Activated CD8-positive, alpha-beta memory T cell treated with anti-CD3 and anti-CD28 coated beads, Interleukin-2, amount 50 U/mL, for 1 hour (primary cell): ENCODE data around the gene CD300C.
"Not testable (repeated sequence)": the region's sequence is repeated elsewhere in the genome, so short reads cannot be mapped to it uniquely, and the experiment has no call there.

Experiments used
- DNase-seq: peaks from one replicate; pipeline ENCODE4 v3.0.0-alpha.2; 2020; ENCODE audit errors: extremely low read depth

The CD300C gene

DNA sequence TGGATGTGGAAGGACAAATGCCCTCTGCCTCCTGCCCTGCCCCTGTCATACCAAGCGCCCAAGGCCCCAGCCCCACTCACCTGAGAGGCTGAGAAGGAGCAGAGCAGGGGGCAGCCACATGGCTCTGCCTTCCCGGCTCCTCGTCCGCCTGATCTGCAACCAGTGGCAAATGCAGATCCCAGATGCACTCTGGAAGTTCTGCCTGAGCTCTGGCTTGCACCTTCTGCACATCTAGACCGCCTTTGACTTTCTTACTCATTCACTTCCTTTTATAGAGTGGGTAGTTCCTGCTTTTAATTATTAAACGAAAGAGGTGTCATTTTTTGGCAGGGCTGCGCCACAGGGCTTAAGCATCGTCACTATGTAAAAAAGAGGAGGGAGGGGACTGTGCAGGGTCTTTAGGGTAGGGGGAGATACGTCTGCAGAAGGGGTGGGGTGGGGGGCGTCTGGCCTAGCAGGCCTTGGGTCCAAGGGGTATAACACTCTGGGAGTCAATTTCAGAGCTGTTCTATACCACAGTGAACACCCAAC lies 14.6 kb downstream of the CD300C start, which contains the start of gene CD300LB:
TSS of gene CD300LB (minus strand) at position 245 of the 531 bp plus-strand sequence. CDS start at position 120, 125 bp downstream.
- DNase-seq: no peak

DNA sequence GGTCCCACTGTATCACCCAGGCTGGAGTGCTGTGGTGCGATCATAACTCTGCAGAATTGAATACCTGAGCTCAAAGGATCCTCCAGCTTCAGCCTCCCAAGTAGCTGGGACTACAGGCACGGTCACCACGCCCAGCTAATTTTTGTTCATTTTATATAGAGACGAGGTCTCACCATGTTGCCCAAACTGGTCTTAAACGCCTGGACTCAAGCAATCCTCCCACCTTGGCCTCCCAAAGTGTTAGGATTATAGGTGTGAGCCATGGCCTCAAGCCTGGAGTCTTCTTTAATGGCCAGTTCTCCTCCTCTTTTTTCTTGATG lies 15.1 kb downstream of the CD300C start:
- DNase-seq: no peak

DNA sequence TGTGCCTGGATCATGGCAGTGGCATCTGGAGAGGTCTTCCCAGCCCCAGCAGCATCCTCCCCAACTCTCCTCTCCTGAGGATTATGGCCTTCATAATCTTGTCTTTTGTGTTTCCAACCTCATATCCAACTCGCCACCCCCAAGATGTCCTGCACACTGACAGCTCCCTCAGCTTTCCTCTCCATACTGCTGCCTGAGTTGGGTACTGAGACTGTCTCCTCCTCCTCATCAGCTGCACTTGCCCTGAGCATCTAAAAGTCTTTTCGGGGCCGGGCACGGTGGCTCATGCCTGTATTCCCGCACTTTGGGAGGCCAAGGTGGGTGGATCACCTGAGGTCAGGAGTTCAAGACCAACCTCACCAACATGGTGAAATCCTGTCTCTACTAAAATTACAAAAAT lies 16.7 kb downstream of the CD300C start:
- DNase-seq: no peak

DNA sequence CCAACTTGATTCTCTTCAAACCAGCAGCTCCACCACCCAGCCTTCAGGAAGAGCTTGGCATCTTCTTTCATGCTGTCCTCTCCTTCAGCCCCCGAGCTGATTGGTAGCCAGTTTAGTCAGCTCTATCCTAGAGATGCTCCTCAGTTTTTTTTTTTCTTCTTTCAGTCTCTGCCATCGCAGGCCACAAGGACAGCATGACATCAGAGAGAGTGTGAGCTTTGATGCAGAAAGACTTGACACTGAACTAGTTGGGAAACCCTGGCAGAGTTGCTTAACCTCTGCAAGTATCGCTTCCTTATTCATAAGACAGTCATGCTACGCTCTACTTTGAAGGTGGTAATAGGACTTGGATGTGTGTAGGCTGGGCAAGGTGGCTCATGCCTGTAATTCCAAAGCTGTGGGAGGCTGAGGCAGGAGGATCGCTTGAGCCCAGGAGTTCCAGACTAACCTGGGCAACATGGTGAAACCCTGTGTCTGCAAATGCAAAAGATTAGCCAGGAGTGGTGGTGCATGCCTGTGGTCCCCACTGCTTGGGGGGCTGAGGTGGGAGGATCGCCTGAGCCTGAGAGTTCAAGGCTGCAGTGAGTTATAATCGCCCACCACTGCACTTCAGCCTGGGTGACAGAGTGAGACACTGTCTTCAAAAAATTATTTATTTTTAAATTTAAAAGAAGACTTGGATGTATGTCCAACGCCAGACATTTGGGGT lies 17.3 kb downstream of the CD300C start:
- no peak for DNase-seq

DNA sequence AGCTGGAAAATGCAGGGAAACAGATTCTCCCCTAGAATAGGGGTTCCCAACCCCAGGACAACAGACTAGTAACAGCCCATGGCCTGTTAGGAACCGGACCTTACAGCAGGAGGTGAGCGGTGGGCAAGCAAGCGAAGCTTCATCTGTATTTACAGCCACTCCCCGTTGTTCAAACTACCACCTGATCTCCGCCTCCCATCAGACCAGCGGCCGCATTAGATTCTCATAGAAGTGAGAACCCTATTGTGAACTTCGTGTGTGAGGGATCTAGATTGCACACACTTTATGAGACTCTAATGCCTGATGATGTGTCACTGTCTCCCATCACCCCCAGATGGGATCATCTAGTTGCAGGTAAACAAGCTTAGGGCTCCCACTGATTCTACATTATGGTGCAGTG lies 18.2 kb downstream of the CD300C start:
- no peak for DNase-seq

DNA sequence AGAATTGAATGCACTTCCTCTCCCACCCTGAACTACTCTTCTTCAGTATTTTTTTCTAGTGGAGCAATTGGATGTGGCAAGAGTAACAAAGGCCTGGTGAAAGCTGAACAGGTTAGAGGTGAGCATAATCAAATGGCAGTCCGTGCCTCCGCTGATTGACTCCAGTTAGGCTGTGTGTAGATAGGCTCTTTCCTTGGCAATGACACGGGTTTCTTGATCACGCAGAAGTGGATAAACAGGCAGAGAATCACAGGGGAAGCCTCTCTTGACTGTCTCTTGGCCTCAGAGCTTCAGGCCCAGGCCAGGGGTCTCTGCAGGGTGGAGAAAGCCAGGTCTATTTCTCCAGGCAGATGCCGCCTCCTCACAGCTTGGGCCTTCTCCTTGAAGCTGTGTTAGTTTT lies 18.8 kb downstream of the CD300C start:
- DNase-seq: no peak

DNA sequence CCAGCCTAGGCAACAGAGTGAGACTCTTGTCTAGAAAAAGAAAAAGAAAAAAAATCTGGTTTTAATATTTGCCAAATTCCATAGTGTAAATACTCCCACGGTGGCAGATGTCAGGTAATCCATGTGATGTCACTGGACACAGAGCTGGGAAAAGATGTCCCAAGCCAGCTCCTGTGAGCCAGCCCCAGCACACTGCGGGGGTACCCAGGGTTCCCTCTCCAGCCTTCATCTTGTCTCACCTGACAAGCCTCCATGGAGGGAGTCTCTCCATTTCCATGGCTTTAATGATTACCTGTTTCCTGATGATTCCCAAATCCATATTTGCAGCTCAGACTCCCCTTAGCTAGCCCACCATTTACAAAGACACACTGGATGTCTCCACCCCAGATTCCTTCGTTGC lies 19.2 kb downstream of the CD300C start:
- no peak for DNase-seq

DNA sequence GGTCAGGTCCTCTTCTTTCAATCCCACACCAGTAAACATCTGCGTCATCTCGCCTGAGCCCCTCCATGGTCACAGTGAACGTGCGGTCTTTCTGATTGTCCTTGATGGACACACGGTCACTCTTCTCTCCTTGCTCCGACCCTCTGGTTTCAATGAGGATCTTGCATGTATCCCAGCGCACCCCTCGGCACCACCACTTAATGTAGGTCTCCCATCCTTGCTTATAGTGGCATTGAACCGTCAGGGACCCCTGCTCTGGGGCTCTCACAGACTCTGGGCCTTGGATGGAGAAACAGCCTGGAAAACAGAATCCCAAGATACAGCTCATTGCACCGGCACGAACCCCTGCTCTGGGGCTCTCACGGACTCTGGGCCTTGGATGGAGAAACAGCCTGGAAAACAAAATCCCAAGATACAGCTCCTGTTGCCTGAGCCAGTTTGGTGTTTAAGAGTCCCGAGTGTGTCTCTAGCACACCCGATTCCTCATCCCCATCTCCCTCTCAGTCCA lies 20.1 kb downstream of the CD300C start:
- DNase-seq: no peak

DNA sequence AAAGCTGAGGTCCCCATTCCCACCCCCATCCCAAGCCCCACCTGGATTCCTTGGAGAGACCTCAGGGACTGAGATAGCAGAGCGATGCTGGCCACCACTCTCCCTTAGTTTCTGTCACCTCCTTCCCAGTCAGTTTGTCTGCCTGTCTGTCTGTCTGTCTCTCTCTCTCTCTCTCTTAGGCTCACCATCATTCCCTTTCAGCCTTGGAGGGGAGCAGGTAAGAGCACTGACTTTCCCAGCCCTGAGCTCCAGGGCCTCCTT lies 20.5 kb downstream of the CD300C start:
- no peak for DNase-seq

DNA sequence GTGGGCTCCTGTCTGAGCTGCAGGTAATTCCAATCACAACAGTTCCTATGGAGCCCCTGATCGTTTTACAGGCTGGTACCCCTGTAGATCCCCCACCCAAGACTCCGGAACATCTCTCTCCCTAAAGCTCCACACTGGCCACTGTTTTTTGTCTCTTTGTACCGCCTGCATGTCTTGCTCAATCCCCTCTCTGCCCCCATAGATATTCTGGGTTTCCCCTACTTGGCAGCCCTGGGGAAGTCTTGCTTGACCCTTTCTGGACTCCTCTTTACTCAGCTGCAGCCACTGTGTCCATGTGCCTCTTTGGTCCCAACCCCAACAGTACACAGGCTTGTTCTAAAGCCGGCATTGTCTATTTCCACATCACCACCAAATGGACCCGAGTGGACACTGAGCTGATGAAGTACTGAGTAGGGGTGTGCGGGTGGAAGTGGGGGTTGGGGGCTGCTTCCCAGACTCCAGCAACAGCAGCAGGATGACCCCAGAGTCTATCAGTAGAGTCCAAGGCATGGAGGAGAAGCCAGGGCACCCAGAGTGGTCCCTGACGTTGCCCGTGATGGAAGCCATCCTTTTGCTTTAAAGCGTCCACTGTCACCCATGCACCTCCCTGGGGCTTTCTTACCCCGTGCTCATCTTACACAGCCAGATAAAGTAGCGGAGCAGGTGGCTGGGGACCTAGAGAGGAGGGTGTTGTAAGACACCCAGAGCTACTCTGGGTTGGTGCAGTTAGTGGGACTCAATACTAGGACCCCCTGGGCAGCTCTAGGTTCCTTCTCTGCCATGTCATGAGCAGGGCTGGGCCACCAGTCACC lies 21.1 kb downstream of the CD300C start:
- no peak for DNase-seq

DNA sequence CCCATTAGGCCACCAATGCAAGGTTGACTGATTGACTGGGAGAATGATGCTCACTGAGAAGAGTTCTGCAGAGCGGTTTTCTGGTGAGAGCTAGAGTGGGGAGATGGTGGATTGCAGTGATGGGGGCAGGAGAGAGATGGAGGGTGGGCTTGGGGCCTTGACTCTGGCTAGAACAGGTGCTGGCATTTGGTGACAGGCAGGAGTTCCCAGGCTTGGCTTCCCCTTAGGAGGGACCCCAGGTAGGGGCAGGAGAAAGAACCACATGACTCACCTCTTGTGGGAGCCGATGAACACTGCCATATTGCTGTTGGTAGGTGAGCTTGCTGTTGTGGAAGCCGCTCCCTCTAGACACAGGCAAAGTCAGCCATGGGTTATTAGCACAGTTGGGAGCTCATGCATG lies 22.6 kb downstream of the CD300C start:
- DNase-seq: no peak

DNA sequence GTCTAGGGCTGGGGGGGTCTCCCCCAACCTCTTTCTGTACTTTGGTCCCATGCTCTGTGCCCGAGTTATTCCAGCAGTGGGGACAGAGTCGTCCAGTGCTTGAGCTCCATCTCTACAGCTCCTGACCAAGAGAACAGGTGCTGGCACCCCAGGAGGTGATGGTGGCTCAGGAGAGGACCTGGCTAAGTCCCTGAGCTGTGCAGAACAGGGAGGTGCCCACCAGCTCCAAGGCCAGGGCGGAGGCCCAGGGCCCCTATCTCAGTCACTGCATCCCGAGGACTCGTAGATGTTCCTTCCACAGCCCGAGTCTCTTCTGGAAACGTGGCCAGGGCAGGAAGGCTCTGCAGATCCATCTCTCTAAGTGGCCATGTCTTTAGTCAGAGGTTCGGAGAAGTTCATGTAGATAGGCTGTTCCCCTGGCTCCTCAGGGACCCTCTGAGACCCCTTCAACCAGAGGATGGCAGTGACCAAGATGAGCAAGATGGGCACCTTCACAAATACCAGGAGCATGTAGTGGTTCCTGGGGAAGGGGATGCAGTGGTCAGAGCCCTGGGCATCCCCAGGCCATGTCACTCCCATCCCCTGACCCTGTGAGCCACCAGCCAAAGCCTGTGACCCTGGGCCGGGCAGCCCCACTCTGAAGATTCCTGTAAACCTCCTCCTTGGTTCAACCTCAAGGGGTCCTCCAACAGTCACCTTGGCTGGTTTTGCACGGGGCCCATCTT lies 23.4 kb downstream of the CD300C start:
- no peak for DNase-seq

DNA sequence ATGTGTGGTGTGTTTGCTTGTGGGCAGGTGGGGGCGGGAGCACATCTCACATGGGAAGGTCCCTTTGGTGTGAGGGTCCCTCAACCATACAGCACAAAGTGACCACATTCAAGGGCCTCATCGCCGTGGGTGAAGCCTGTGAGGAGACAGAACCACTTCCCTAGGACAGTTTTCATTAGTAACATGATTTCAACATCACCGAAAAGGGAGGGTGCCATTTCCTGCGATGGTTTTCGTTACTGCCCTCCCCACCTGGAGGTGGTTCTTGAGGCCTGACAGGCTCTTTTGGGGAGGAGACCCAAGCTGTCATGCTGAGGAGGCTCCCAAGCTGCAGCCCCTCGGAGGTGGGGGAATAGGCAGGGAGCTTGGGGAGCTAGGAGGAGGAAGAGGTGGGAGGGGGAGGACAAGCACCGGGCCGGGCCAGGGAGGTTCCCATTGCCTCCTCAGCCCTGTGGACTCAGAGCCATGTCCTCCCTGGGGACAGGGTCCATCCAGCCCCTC lies 24.2 kb downstream of the CD300C start:
- no peak for DNase-seq

DNA sequence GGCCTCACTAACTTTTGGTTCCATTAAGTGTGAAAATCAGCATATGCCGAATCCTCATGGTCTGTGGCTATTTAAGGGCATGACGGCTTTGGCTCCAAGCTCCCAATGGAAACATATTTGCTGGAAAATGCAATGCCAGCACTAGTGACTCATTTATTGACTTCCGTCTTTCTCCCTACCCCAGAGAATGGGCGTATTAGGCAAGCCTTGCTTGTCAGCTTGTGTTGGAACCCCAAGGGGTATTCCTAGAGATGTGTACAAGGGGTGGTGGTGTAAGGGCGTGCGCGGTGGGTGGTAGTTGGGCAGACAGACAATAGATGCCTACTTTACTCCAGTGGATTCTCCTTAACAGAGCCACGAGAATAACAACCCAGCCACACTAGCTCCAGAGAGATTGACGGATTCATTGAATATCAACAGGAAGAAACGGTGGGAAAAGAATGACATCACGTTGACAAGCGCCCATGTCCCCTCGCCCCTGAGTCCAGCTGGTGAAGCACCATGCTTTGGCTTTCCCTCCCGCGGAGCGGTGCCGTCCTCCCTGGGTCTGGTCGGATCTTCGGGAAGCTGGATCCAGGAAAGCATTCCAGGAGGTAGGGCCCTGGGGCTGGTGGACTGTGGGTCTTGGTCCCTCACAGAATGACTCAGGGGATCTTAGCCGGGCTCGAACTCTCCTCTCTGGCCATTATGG lies 25.0 kb downstream of the CD300C start:
- no peak for DNase-seq

DNA sequence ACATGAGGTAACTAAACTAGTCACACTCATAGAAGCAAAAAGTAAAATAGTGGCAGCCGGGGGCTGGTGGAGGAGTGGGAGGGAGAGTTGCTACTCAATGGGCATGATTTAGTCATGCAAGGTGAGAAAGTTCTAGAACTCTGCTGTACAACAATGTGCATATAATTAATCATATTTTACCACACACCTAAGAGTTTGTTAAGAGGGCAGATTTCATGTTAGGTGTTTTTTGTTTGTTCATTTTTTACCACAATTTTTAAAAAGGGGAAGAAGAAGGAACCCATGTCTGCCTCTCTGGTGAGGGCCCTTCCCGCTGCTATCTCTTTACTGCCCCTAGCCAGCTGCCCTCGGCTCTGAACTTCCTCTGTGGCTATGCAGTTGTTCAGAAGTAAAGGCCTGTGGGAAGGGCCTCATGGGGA lies 25.9 kb downstream of the CD300C start:
- DNase-seq: no peak

DNA sequence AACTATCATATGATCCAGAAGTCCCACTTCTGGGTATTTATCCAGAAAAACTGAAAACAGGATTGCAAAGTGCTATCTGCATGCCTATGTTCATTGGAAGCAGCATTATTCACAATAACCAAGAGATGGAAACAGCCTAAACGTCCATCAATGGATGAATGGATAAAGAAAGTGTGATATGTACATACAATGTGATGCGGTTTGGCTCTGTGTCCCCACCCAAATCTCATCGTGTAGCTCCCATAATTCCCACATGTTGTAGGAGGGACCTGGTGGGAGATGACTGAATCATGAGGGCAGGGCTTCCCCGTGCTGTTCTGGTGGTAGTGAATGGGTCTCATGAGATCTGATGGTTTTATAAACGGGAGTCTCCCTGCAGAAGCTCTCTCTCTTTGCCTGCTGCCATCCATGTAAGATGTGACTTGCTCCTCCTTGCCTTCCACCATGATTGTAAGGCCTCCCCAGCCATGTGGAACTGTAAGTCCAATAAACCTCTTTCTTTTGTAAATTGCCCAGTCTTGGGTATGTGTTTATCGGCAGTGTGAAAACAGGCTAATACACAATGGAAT lies 27.4 kb downstream of the CD300C start:
- DNase-seq: not testable (repeated sequence)

DNA sequence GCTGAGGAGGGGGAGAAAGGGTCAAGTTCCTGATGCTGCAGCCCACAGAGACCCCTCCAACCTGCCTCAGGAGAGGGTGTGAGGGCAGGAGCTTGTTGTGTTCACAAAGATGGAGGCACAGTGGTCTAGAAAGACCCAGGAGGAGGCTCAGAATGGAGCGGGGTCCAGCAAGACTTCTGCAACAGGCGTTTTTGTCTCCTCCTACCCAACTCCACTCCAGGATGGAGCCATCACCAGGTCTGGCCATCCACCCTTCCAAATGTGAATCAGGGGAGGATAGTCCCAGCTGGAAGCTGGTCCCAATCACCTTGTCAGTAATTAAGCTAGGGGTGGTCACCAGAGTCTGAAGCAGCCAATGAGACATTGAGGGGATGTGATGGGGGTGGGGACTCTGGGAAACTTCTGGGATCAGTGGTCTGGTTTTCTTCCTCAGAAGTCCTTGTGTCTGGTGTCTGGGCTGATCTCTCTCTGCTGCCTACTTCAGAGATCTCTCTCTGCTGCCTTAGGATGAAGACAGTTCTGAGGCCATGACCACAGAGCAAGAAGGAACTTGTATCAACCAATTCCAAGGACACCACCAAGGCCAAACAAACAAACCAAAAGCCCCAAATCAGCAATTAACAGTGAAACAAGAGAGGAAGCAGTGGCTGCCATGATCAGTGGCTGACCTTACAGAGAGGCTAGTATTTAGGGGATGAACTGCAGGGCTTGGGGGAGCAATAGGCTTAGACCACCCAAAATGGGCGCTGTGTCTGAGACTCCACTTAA lies 29.2 kb downstream of the CD300C start:
- DNase-seq: no peak

DNA sequence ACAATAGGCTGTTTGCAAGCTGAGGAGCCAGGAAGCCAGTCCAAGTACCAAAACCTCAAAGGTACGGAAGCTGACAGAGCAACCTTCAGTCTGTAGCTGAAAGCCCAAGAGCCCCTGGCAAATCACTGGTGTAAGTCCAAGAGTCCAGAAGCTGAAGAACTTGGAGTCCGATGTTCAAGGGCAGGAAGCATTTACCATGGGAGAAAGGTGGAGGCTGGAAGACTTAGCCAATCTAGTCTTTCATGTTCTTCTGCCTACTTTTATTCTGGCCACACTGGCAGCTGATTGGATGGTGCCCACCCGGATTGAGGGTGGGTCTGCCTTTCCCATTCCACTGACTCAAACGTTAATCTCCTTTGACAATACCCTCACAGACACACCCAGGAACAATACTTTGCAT lies 30.0 kb downstream of the CD300C start:
- no peak for DNase-seq

DNA sequence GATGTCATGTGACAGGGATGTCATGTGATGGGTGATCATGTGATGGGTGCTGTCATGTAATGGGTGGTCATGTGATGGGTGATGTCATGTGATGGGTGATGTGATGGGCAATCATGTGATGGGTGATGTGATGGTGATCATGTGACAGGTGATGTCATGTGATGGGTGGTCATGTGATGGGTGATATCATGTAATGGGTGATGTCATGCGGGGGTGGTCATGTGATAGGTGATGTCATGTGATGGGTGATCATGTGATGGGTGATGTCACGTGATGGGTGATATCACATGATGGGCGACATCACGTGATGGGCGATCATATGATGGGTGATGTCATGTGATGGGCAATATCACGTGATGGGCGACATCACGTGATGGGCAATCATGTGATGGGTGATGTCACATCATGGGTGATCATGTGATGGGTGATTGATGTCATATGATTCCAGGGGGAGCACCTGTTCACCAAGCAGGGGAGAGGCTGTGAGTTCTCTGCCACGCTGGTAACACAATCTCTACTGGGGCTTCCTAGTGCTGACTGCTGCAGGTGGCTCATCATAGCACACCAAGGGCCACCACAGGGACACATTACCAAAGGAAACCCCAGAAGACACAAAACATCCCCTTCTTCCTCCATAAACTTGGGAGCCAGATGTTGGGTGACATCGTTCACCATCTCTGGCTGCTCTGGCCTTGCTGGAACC lies 31.1 kb downstream of the CD300C start:
- DNase-seq: no peak
